Activated CD4-positive, alpha-beta T cell treated with anti-CD3 and anti-CD28 coated beads, Interleukin-2, amount 50 U/mL, for 48 hours (primary cell): Measurements from ENCODE around the gene IFI27L1.
A peak's percentile ranks its signal among the peaks of the same experiment; 100 is the strongest.
"Not testable (repeated sequence)": the region's sequence is repeated elsewhere in the genome, so short reads cannot be mapped to it uniquely, and the experiment has no call there.

Experiments
- DNase-seq, 2 experiments: peaks; one replicate each; pipeline ENCODE4 v3.0.0-alpha.2; 2020

IFI27L1 gene

GRCh38 chr14:94048691-94049624 is 32.2 kb upstream of the IFI27L1 start:
- no peak for DNase-seq

GRCh38 chr14:94049625-94050023 is 31.5 kb upstream of the IFI27L1 start:
- no peak for DNase-seq

- no peak for DNase-seq
Observed at GRCh38 chr14:94050231-94050880, 30.8 kb upstream of the IFI27L1 start.

- DNase-seq: no peak
Observed at GRCh38 chr14:94051115-94051514, 30.0 kb upstream of the IFI27L1 start.

GRCh38 chr14:94051779-94052178 is 29.3 kb upstream of the IFI27L1 start:
- DNase-seq: no peak

GRCh38 chr14:94052199-94052598 is 28.9 kb upstream of the IFI27L1 start:
- no peak for DNase-seq

GRCh38 chr14:94052662-94053061 is 28.4 kb upstream of the IFI27L1 start:
- no peak for DNase-seq

GRCh38 chr14:94054401-94054800 is 26.7 kb upstream of the IFI27L1 start:
- no peak for DNase-seq

- no peak for DNase-seq
Observed at GRCh38 chr14:94054936-94055335, 26.2 kb upstream of the IFI27L1 start.

- peak in 1 of 2 experiments; percentile 30 for DNase-seq
Observed at GRCh38 chr14:94056579-94057308, 24.4 kb upstream of the IFI27L1 start.

- DNase-seq: no peak
Observed at GRCh38 chr14:94058128-94058673, 22.9 kb upstream of the IFI27L1 start.

GRCh38 chr14:94058674-94059138 is 22.4 kb upstream of the IFI27L1 start:
- DNase-seq: no peak

- no peak for DNase-seq
Observed at GRCh38 chr14:94059998-94060397, 21.1 kb upstream of the IFI27L1 start.

- DNase-seq: no peak
Observed at GRCh38 chr14:94062344-94062940, 18.7 kb upstream of the IFI27L1 start.

- no peak for DNase-seq
Observed at GRCh38 chr14:94066089-94066676, 14.9 kb upstream of the IFI27L1 start.

- not testable (repeated sequence) for DNase-seq
Observed at GRCh38 chr14:94072076-94072475, 9.0 kb upstream of the IFI27L1 start.

GRCh38 chr14:94074534-94074933 is 6.6 kb upstream of the IFI27L1 start:
- DNase-seq: no peak

GRCh38 chr14:94075008-94075407 is 6.1 kb upstream of the IFI27L1 start:
- DNase-seq: no peak

GRCh38 chr14:94077111-94077821 is 3.8 kb upstream of the IFI27L1 start:
- no peak for DNase-seq

GRCh38 chr14:94077823-94078222 is 3.3 kb upstream of the IFI27L1 start:
- DNase-seq: no peak

- DNase-seq: no peak
Observed at GRCh38 chr14:94079891-94080620, 1.1 kb upstream of the IFI27L1 start.
